GM13976 (cell line): Measurements from ENCODE around the gene GID8.

Experiments used
- DNase-seq: peaks from one replicate; pipeline ENCODE4 v3.0.0; 2012; ENCODE audit warnings: low spot score
- CTCF ChIP-seq: IDR thresholded peaks from 2 replicates; pipeline ENCODE4 v1.5.1; 2012; ENCODE audit warnings: borderline replicate concordance, mild to moderate bottlenecking; ENCODE audit not compliant: insufficient read depth; ENCODE audit errors: extremely low read depth, missing control alignments, control extremely low read depth
- in situ Hi-C: fragments of 300-500 bp; cut with MboI; formaldehyde crosslinking; loops from one replicate; pipeline ENCODE4 v1.12.0; 2022; ENCODE audit warnings: low sequenced_read_pairs, mixed read lengths, inconsistent platforms; ENCODE audit not compliant: unreplicated experiment

GID8 gene

DNA sequence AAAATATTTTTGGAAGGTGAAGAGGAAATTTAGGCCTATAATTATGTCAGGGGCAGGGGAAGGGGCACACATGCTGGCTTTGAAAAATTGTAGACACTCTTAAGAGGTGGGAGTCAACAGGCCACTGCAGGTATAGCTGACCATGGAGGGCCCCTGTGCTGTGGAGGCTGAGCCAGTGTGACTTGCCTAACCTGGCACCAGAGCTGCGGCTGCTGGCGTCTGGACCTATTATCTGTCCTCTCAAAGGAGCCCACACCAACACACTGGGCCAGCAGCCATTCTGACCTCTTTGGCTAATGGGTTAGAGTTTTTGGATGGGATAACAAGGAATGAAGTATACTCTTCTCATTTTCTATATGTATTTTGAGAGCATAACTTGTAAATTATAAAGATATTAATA, 4.5 kb downstream of the GID8 start:
- in situ Hi-C loops = no loop called here
- no peak for TF ChIP-seq CTCF
- no peak for DNase-seq

- no peak for DNase-seq
- in situ Hi-C loops = no loop called here
- TF ChIP-seq CTCF = no peak
These were observed 5.4 kb downstream of the GID8 start for GRCh38 chr20:62943396-62943795.

GRCh38 chr20:62944184-62944583, 6.2 kb downstream of the GID8 start:
- no peak for TF ChIP-seq CTCF
- DNase-seq = no peak
- in situ Hi-C loops = no loop called here

DNA sequence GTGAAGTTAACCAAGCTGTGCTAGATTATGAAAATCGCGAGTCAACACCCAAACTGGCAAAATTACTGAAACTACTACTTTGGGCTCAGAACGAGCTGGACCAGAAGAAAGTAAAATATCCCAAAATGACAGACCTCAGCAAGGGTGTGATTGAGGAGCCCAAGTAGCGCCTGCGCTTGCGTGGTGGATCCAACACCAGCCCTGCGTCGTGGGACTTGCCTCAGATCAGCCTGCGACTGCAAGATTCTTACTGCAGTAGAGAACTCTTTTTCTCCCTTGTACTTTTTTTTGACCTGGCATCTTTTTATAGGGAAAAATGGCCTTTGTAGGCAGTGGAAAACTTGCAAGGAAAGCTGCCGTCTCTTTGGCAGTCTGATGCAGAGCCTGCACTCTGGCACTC, 6.8 kb downstream of the GID8 start:
- in situ Hi-C loops = no loop called here
- DNase-seq = no peak
- no peak for TF ChIP-seq CTCF

- no peak for TF ChIP-seq CTCF
- in situ Hi-C loops = no loop called here
- DNase-seq = no peak
These were observed 7.9 kb downstream of the GID8 start for GRCh38 chr20:62945771-62946339.

DNA sequence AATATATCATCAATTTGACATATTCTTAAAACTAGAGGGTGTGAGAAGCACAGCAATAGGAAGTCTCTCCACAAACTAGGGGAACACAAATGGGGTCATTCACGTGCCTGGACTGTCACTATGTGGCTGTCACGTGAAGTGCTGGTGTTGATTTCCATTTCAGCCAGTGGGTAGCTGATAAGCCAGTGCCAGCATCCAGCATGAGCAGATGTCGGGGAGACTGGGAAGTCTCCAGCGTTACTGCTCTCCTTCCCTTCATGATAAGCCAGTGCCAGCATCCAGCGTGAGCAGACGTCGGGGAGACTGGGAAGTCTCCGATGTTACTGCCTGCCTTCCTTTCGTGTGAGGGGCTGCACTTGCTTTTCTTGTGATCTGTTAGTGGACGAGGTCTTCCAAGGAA, 9.0 kb downstream of the GID8 start:
- no peak for DNase-seq
- no peak for TF ChIP-seq CTCF
- in situ Hi-C loops = no loop called here

- in situ Hi-C loops = no loop called here
- no peak for TF ChIP-seq CTCF
- DNase-seq = no peak
These were observed 9.8 kb downstream of the GID8 start for GRCh38 chr20:62947532-62948300.
